Stomach (tissue), 9 donors: ENCODE measurements around the gene PLXNA2. TPM values are rescaled to one million over a fixed set of nuclear protein-coding genes. Genes with fewer than 3 reads are reported as not detected.

Experiments
- DNase-seq, 2 donors: peaks; one replicate each; pipeline versions ENCODE4 v3.0.0 to v3.0.0-alpha.2; 2013 to 2019
- H3K27ac ChIP-seq, 5 donors: fragments of 200-600 bp in 4 of 5; sonication (generic) in 4 of 5; one replicate each; pipeline ENCODE4 v1.5.1; 2013 to 2019; ENCODE audit warnings: mild to moderate bottlenecking in 1 of 5, moderate library complexity in 1 of 5
- H3K27me3 ChIP-seq, 3 donors: fragments of 200-600 bp; sonication (generic); one replicate each; pipeline ENCODE4 v1.5.1; 2017 to 2019; ENCODE audit warnings: mixed run types in 1 of 3
- H3K36me3 ChIP-seq, 4 donors: fragments of 200-600 bp; sonication (generic); 1 replicate in 3 of 4; 2 replicates in 1 of 4; pipeline ENCODE4 v1.5.1; 2016 to 2019
- H3K4me1 ChIP-seq, 4 donors: fragments of 200-600 bp; sonication (generic); one replicate each; pipeline ENCODE4 v1.5.1; 2016 to 2019
- H3K4me3 ChIP-seq, 4 donors: fragments of 200-600 bp; sonication (generic) in 3 of 4; one replicate each; pipeline ENCODE4 v1.5.1; 2016 to 2019; ENCODE audit warnings: mild to moderate bottlenecking in 1 of 4
- H3K9me3 ChIP-seq, 4 donors: fragments of 200-600 bp; sonication (generic); one replicate each; pipeline ENCODE4 v1.5.1; 2016 to 2019
- EP300 ChIP-seq: sonication (generic); formaldehyde crosslinking; IDR thresholded peaks from one replicate; pipeline ENCODE4 v1.6.1; 2017; ENCODE audit warnings: antibody characterized with exemption
- POLR2A ChIP-seq, 4 donors: fragments of 450-650 bp; IDR thresholded peaks; one replicate each; pipeline ENCODE4 v1.6.1; 2016; ENCODE audit warnings: antibody characterized with exemption in 4 of 4, control low read depth in 2 of 4, mild to moderate bottlenecking in 1 of 4, moderate library complexity in 1 of 4
- POLR2AphosphoS5 ChIP-seq, 3 donors: sonication (generic); formaldehyde crosslinking; IDR thresholded peaks; one replicate each; pipeline ENCODE4 v1.6.1; 2016; ENCODE audit warnings: antibody characterized with exemption in 3 of 3
- WGBS, 5 donors: extraction: QIAGEN DNeasy Blood & Tissue Kit in 3 of 5; methylation state at CpG; one replicate each; pipeline versions ENCODE4 v1.1.5 to v1.1.7; 2013 to 2018; 5-methylcytosine and 5-hydroxymethylcytosine counted together
- intact Hi-C: fragments of 100-400 bp; cut with DNase I; formaldehyde crosslinking; loops from one replicate; pipeline ENCODE4 v1.15.1; 2023; ENCODE audit warnings: low total_unique reads
- polyA plus RNA-seq, 3 donors: library from polyadenylated mRNA; stranded (reverse); fragments of 200-250 nt; gene quantifications; one replicate each; pipeline ENCODE4 v1.2.3, GENCODE V29; 2013
- total RNA-seq, 5 donors: library from RNA; depleted of rRNA; stranded (reverse); fragments of >200 nt; gene quantifications; one replicate each; pipeline versions ENCODE4 v1.1.0 to v1.2.3, GENCODE V29; 2014 to 2016
- TF ChIP-seq, protein P1 (sequence below), 7 experiments: fragments of 450-650 bp in 4 of 7; fragments of 200-600 bp in 3 of 7; sonication (generic) in 3 of 7; IDR thresholded peaks; one replicate each; pipeline ENCODE4 v1.5.1; 2016 to 2019; ENCODE audit warnings: antibody characterized with exemption in 7 of 7, control low read depth in 2 of 7, mild to moderate bottlenecking in 1 of 7
- donor health status: healthy with polysubstance abuse.
- donor health status: Bipolar disorder and iron deficiency.
- donor health status: healthy.

Gene PLXNA2
- total and polyA plus RNA-seq, 8 donors: 2.7 to 185 (median 28.7) TPM

DNA sequence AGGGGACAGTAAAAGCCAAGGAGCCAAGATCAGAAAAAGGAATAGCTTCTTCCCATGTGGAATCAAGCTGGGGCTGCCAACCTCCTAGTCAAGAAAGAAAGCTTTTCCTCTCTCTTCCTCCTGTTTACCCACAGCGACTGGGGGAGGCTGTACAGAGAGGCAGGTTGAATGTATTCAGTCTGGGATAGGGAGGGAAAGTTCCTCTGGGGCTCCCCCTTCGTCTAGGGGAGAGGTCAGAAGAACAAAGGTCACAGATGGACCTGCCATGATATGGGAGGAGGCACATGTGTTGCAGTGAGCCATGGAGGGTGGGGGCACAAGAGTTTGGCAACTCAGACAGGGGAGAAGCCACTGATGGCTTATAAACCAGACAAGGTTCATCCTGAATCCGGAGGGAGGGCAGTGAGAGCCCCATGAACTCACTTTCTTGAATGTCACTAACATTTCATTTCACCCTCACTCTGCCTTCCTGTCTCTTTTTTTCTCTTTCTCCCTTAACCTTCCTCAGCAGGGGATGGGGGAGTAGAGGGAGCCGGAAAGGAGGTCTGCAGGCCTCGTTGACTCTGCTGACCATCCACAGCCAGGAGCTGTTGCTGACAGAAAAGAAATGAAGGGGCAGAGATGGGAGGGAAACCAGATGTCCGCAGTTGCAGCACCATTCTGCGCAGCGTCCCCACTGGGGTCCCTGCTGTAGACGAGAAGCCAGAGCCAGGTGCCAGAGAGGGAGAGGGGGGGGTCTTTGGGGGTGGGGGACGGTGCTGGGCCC is 61.1 kb downstream of the PLXNA2 start:
- no peak overlapping the region for H3K4me3 ChIP-seq
- no peaks in the 10 kb centered on the region for H3K27me3 ChIP-seq
- no peaks in the 10 kb centered on the region for H3K36me3 ChIP-seq
- intact Hi-C loops: no loop called here
- WGBS, 5 donors: 73 to 82% (median 79%) methylated on average over 10 of the region's 10 CpGs
- no peaks in the 10 kb centered on the region for H3K9me3 ChIP-seq
- peak overlapping the region; percentile 3 to 79 (median 71) for H3K27ac ChIP-seq
- DNase-seq: peak in 1 of 2 donors; percentile 37
- peaks cover 56 to 95% (median 83%) of the 10 kb centered on the region in 4 donors for H3K4me1 ChIP-seq
- no peak for TF ChIP-seq POLR2A (IDR thresholded peaks at IDR 0.05)
- TF ChIP-seq, protein P1, sequence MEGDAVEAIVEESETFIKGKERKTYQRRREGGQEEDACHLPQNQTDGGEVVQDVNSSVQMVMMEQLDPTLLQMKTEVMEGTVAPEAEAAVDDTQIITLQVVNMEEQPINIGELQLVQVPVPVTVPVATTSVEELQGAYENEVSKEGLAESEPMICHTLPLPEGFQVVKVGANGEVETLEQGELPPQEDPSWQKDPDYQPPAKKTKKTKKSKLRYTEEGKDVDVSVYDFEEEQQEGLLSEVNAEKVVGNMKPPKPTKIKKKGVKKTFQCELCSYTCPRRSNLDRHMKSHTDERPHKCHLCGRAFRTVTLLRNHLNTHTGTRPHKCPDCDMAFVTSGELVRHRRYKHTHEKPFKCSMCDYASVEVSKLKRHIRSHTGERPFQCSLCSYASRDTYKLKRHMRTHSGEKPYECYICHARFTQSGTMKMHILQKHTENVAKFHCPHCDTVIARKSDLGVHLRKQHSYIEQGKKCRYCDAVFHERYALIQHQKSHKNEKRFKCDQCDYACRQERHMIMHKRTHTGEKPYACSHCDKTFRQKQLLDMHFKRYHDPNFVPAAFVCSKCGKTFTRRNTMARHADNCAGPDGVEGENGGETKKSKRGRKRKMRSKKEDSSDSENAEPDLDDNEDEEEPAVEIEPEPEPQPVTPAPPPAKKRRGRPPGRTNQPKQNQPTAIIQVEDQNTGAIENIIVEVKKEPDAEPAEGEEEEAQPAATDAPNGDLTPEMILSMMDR (IDR thresholded peaks at IDR 0.05): no peak
- no peak for TF ChIP-seq POLR2AphosphoS5 (IDR thresholded peaks at IDR 0.05)
- TF ChIP-seq EP300: no peak

DNA sequence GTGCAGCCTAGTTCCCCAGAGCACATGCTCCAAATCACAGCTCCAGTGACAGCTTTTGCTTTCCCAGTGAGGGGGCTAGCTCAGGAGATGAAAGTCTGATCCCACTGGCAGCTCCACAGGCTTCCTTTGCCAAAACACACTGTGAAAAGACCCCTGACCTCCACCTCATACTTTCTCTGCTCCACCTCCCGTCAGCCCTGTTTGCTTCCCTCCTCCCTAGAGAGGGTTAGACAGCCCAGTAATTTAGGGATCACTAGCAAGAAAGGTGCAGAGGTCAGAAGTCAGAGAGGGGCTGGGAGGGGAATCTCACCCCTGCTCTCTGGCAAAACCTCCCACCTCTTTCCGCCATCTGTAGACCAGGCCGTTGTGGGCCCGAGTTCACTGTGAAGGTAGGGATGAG is 62.8 kb downstream of the PLXNA2 start:
- H3K9me3 ChIP-seq: no peaks in the 10 kb centered on the region
- peaks cover 70 to 100% (median 85%) of the 10 kb centered on the region in 4 donors for H3K4me1 ChIP-seq
- H3K27me3 ChIP-seq: no peaks in the 10 kb centered on the region
- intact Hi-C loops: no loop called here
- peak overlapping the region in 3 of 5 donors; percentile 32 to 76 (median 55) for H3K27ac ChIP-seq
- 63 to 76% (median 70%) methylated on average over 4 of the region's 4 CpGs for WGBS, 5 donors
- H3K4me3 ChIP-seq: no peak overlapping the region
- H3K36me3 ChIP-seq: no peaks in the 10 kb centered on the region
- TF ChIP-seq EP300: no peak
- no peak for TF ChIP-seq POLR2AphosphoS5 (IDR thresholded peaks at IDR 0.05)
- TF ChIP-seq POLR2A (IDR thresholded peaks at IDR 0.05): no peak
- TF ChIP-seq, protein P1 (IDR thresholded peaks at IDR 0.05): no peak
- peak in 1 of 2 donors; percentile 44 for DNase-seq

DNA sequence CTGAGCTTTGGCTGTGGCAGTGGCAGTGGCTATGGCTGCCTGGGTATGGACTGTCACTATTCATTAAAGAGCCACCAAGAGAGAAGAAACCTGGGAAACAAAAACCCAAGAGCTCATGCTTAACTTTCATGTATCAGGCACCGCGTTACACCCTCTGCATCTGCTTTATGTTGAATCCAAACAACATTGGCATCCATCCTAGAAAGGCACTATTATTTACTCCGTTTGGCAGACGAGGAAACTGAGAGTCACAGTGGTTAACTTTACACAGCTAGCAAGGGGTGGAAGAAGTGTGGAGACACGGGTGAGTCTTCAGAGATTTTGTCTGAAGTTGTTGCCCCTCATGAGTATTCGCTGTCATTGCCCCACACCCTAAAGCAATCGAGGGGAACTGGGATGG is 63.8 kb downstream of the PLXNA2 start:
- 68 to 72% (median 70%) methylated on average over 7 of the region's 7 CpGs for WGBS, 5 donors
- peak in 1 of 2 donors; percentile 68 for DNase-seq
- intact Hi-C loops: no loop called here
- no peaks in the 10 kb centered on the region for H3K9me3 ChIP-seq
- H3K27ac ChIP-seq: peak overlapping the region; percentile 17 to 76 (median 35)
- peaks cover 0 to 4% (median 0%) of the 10 kb centered on the region in 4 donors for H3K36me3 ChIP-seq
- no peaks in the 10 kb centered on the region for H3K27me3 ChIP-seq
- TF ChIP-seq, protein P1 (IDR thresholded peaks at IDR 0.05): no peak
- TF ChIP-seq POLR2A (IDR thresholded peaks at IDR 0.05) (no peak), EP300 (no peak), POLR2AphosphoS5 (IDR thresholded peaks at IDR 0.05) (no peak)
- H3K4me3 ChIP-seq: no peak overlapping the region
- peaks cover 70 to 94% (median 82%) of the 10 kb centered on the region in 4 donors for H3K4me1 ChIP-seq

DNA sequence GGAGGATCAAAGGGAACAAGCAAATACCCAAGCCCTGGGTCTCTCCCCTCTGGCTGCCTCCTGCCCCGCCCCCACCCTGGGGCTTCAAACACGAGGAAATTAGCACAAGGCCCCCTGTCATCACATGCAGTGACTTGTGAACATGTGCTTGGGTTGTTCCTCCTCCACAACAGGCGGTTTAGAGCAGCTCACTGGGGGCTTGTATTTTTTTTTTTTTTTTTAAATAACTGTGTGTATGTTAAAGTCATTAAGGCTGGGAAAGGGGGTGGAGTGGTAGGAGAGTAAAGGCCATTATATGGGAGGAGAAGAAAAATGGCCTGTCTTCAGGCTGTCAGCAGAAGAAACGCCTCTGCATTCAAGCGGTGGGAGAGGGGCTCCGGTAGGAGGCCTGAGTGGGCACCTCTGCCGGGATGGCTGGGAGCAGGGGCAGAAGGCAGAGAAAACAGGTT is 64.2 kb downstream of the PLXNA2 start:
- Histone ChIP-seq H3K27ac (peak overlapping the region; percentile 17 to 76 (median 55)), H3K9me3 (no peaks in the 10 kb centered on the region), H3K27me3 (no peaks in the 10 kb centered on the region), H3K36me3 (peaks cover 0 to 7% (median 0%) of the 10 kb centered on the region in 4 donors), H3K4me1 (peaks cover 68 to 94% (median 82%) of the 10 kb centered on the region in 4 donors), H3K4me3 (no peak overlapping the region)
- intact Hi-C loops: no loop called here
- TF ChIP-seq EP300 (no peak), POLR2AphosphoS5 (IDR thresholded peaks at IDR 0.05) (no peak), POLR2A (IDR thresholded peaks at IDR 0.05) (no peak)
- TF ChIP-seq, protein P1 (IDR thresholded peaks at IDR 0.05): no peak
- 77 to 81% (median 81%) methylated on average over 7 of the region's 7 CpGs for WGBS, 5 donors
- DNase-seq: no peak
